GM19351 (cell line): ENCODE measurements around the gene STARD9.

Source experiments
- ATAC-seq: cut with Tn5 transposase; IDR thresholded peaks from one replicate; pipeline ENCODE4 v1.9.1; 2021; ENCODE audit warnings: mild to moderate bottlenecking, moderate library complexity; ENCODE audit not compliant: unreplicated experiment

The STARD9 gene

GRCh38 chr15:42726114-42726513, 150.7 kb downstream of the STARD9 start:
- ATAC-seq, result no peak

DNA sequence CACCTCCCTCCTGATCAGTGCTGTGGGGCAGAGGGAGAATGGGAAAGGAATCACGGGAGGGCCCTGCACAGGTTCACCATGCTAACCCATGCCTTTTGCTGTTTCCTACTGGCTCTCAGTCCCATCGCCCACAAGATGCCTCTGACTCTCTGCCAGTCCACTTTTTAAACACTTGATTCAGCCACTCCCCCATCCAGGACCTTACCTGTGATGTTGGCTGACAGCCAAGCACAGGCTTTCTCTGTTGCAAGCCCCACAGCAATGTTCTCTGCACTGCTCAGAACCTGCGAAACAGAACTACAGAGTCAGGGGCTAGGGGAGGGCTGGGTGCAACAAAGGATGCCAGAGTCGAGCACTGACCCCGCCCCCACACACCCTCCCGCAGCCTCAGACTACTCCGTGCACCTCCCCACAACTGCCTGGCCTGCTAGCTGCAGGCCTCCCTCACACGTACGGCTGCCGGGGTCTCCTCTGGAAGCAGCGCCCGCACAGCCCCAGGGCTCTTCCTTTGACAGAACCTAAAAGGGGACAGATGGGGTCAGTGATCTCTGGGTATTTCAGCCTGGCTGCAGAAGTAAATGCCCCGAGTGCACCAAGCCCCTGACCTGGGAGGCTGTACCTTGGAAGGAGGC, 152.5 kb downstream of the STARD9 start:
- ATAC-seq, result no peak

DNA sequence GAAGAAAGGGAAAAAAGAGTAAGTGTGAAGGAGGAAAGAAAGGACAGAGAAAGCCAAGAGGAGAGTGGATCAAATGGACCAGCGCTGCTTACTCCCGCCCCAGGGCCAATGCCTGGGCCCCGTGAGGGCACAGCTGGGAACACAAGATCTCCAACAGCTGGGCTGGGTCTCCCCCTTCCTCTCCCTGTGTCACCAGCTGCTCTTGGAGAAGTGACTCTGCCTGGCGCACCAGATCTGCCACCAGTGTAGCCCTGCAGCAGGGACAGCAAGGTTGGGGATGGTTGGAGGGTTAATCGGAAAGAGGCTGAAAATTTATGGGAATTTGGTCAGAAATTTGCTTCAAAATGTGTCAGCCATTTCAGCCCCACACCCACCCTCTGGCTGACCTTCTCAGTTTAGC, 153.2 kb downstream of the STARD9 start:
- ATAC-seq, result no peak

GRCh38 chr15:42728972-42729371, 153.6 kb downstream of the STARD9 start:
- no peak for ATAC-seq

- ATAC-seq, result no peak
These were observed 154.0 kb downstream of the STARD9 start for GRCh38 chr15:42729409-42729808.

- no peak for ATAC-seq
These were observed 154.7 kb downstream of the STARD9 start for GRCh38 chr15:42730135-42730534.

DNA sequence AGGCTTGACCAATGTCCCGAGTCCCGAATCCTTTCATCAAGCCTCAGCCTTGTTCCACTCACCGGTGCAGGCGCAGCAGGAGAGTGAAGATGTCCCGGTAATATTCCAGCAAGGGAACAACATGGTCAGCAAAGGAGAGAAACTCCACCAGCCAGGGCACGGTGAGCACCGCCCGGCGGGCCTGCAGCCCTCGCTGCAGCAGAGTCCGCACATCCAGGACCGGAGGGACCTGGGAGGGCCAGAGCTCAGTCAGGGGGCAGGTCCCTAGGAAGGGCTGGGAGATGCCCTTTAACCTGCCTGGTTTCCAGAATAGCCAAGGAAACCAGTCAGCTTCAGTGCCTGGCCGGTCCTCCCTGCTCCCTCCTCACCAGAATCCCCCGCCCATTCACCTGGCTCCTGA, 155.1 kb downstream of the STARD9 start:
- no peak for ATAC-seq

GRCh38 chr15:42731461-42731860, 156.1 kb downstream of the STARD9 start:
- no peak for ATAC-seq

GRCh38 chr15:42732095-42732827, 156.9 kb downstream of the STARD9 start:
- no peak for ATAC-seq

DNA sequence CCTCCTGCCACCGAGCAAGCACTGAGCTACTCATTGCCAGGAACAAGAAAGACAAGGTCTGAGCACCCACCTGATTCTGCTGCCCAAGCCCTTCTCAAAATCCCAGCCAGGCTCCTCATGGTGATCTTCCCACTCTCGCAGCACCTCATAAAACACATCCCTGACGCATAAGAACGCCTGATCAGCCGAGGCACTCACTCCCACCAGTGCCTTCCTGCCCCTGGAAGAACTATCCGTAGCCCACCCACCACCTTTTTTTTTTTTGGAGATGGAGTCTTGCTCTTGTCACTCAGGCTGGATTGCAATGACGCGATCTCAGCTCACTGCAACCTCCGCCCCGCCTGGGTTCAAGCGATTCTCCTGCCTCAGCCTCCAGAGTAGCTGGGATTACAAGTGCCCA, 157.6 kb downstream of the STARD9 start:
- ATAC-seq, result no peak

- no peak for ATAC-seq
These were observed 158.8 kb downstream of the STARD9 start for GRCh38 chr15:42734076-42734672.

DNA sequence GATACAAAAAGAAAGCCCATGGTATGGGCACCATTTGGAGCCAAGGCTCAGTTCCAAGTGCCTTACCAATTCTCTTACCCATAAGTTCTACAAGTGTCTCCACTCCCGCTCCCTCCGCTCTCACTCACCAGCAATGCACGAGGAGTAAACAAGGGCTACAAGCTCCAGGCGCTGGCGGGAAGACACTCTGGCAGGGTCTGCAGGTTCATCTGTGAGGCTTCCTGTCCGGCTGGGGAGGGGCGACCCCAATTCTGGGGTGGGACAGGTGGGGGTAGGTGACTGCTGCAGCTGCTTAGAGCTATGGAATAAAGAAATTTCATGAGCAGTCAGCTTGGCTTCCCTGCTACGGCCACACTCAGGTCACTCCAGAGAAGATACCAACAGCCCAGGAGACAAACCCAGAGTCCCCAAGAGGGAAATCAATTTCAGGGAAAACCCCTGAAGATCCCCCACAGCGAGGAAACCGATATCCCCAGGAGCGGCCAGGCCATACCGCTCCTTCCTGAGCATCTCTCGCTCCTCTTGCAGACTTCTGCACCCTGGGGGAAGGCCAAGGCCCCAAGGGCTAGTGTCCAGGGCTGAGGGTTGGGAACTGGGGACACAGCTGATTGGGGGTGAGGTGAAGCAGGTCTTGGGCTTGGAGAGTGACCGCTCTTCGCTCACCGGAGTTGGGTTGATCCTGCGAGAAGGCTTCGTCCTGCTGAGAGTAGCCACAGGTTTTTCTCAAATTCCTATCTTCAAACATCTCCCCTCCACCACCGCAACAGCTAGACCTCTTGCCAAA, 160.2 kb downstream of the STARD9 start:
- ATAC-seq, result no peak

DNA sequence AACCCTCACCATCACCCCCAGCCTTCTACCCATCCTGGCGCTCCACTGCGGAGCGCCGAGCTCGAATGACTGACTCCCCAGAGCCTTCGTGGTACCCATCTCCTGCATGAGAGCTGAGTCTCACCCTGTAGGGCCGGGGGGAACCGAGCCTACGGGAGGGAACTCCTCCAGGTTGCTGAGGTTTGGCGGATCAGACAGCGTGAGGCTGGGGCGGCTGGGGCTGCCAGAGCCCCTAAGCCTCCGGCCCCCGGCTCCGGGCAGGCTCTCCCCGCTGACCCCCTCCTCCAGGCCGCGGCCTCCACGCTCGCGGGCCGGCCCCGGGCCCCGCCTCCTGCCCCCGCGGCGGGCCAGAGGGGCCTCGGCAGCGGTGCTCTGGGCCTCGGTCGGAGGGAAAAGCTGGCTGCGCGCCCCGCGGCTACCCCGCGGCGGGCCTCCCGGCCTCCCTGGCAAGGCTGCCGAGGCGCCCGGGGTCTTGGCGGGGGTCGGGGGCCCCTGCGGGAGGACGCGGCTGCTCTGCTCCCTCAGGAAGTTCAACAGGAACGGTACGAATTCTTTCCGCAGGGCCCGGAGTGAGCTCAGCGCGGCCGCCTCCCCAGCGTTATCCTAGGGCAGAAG, 160.9 kb downstream of the STARD9 start:
- peak; percentile 26 for ATAC-seq

DNA sequence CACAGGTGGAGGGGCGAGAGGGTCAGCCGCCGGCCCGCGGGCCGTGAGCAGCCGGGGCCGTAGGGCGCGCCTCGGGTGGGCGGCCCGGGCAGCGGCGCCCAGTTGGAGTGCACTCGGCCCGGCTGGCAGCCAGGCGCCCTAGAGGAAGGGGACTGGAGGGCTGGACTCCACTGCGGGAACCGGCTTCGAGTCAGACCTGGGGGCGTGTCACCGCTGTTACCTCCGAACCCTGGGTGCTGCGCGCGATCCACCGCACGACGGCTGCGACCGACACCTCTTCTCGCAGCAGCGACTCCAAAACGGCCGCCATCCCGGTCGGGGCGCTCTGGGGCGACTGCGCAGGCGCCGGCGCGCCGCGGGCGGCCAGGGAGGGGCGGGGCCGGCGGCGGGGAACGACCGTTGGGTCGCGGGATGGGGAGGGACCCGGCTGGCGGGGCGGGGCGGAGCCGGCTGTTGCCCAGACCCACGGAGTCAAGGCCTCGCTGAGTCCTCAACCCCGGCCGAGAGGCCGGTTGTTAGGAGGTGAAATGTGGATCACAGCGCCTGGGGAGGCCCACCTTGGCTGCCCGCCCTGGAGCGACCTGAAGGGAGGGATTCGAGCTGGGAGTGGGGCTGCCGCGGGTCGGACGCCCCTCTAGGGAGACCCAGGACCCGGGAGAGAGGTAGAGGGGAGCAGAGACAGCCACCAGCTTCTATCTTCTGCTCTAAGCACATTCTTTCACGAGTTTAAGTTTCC, 161.6 kb downstream of the STARD9 start, which contains the start of gene CDAN1:
Gene CDAN1, minus strand, starts transcription at position 336 of the 736 bp plus-strand sequence. Its CDS starts 26 bp downstream, at position 310.
- peak; percentile 83 for ATAC-seq

DNA sequence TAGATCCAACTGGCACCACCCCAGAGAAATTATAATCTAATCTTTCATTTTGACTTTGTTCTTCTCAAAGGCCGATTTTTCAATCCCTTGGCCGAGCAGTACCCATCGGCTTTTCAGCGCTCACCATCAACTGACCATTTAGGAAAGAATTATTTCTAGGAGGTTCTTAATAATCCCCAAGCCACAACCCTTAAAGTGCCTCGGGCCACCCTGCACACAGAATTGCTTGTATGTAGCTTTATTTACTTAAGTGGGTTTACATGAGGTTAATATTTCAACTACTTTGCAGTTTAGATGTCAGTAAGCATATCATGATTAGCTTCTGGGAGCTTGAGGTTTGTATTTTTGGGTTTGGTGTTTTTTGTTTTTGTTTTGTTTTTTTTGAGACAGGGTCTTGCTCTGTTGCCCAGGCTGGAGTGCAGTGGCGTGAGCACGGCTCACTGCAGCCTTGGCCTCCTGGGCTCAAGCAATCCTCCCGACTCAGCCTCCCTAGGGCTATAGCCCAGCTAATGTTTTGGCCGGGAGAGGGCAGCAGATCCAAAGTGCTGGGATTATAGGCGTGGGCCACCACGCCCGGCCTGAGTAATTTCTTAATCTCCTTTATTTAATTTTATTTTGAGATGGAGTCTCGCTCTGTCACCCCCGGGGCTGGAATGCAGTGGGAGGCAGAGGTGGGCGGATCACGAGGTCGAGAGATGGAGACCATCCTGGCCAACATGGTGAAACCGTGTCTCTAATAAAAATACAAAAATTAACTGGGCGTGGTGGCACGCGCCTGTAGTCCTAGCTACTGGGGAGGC, 162.3 kb downstream of the STARD9 start:
- ATAC-seq, result no peak

GRCh38 chr15:42741710-42742109, 166.3 kb downstream of the STARD9 start:
- no peak for ATAC-seq

- no peak for ATAC-seq
These were observed 166.7 kb downstream of the STARD9 start for GRCh38 chr15:42742149-42742548.

- ATAC-seq, result no peak
These were observed 168.8 kb downstream of the STARD9 start for GRCh38 chr15:42744195-42744594.

DNA sequence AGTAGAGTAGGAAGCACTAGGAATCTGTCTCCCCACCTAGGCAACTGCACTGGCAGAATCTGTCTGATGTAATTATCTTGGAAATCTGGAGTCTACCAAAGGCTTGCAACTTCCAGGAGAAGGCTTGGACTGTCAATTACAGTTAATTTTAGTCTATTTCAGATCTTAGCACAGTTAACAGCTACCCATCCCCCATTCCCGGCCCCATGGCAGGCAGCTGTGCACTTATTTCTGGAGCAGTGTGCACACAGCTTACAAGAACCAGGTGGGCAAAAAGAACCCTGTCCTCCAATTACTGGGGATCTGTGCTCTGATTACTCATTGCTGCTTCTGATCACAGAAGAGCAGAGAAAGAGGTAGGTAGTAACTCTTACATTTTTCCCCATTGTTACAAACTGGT, 173.9 kb downstream of the STARD9 start:
- no peak for ATAC-seq
